Measurements from ENCODE around the gene PBX4.

DNA sequence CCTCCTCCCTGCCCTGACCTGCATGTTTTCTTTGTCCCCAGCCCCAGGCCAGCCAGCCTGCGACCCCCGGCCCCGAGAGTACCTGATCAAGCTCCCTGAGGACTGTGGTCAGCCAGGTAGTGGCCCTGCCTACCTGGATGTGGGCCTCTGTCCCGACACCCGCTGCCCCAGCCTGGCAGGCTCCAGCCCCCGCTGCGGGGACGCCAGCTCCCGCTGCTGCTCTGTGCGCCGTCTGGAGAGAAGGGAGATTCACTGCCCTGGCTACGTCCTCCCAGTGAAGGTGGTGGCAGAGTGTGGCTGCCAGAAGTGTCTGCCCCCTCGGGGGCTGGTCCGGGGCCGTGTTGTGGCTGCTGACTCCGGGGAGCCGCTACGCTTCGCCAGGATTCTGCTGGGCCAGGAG lies 74.8 kb downstream of the PBX4 start:
- TF ChIP-seq POLR2A (IDR thresholded peaks at IDR 0.05; ENCODE audit: low read length): no peak
- no peak for TF ChIP-seq GATA1 (IDR thresholded peaks at IDR 0.05; ENCODE audit: low read depth, low read length)
